Mesenchymal stem cell (in vitro differentiated cells and primary cell): Measurements from ENCODE around the gene MAP7.

ENCODE experiments used
- DNase-seq: peaks from one replicate; pipeline ENCODE4 v3.0.0-alpha.2; 2013
- H2AFZ ChIP-seq: one replicate; pipeline ENCODE4 v1.6.1; 2013; ENCODE audit warnings: low read depth, mild to moderate bottlenecking, control low read depth, inconsistent platforms, low read length, moderate library complexity
- H2AK5ac ChIP-seq: 2 replicates; pipeline ENCODE4 v1.6.1; 2013; ENCODE audit warnings: low read length, moderate library complexity, mild to moderate bottlenecking, inconsistent platforms; ENCODE audit not compliant: severe bottlenecking
- H2BK120ac ChIP-seq: one replicate; pipeline ENCODE4 v1.6.1; 2013; ENCODE audit warnings: low read depth, mild to moderate bottlenecking, inconsistent platforms, low read length, moderate library complexity
- H2BK12ac ChIP-seq, 2 experiments: one replicate each; pipeline ENCODE4 v1.6.1; 2013; ENCODE audit warnings: inconsistent platforms in 2 of 2, low read length in 2 of 2, mild to moderate bottlenecking in 2 of 2, moderate library complexity in 2 of 2, control low read depth in 1 of 2
- H2BK15ac ChIP-seq: one replicate; pipeline ENCODE4 v1.6.1; 2013; ENCODE audit warnings: mild to moderate bottlenecking, low read depth, inconsistent platforms; ENCODE audit not compliant: poor library complexity, severe bottlenecking
- H2BK5ac ChIP-seq: 2 replicates; pipeline ENCODE4 v1.6.1; 2013; ENCODE audit warnings: low read depth, mild to moderate bottlenecking, low read length, control low read depth, inconsistent platforms; ENCODE audit not compliant: poor library complexity, severe bottlenecking
- H3K14ac ChIP-seq, 2 experiments: one replicate each; pipeline ENCODE4 v1.6.1; 2013; ENCODE audit warnings: inconsistent platforms in 2 of 2, low read length in 2 of 2, control low read depth in 1 of 2, mild to moderate bottlenecking in 1 of 2, moderate library complexity in 1 of 2
- H3K18ac ChIP-seq, 2 experiments: one replicate each; pipeline ENCODE4 v1.6.1; 2013; ENCODE audit warnings: inconsistent platforms in 2 of 2, low read length in 2 of 2, control low read depth in 1 of 2, low read depth in 1 of 2, mild to moderate bottlenecking in 1 of 2
- H3K23ac ChIP-seq, 2 experiments: one replicate each; pipeline ENCODE4 v1.6.1; 2013; ENCODE audit warnings: inconsistent platforms in 2 of 2, low read length in 2 of 2, mild to moderate bottlenecking in 2 of 2, moderate library complexity in 2 of 2, control low read depth in 1 of 2
- H3K27ac ChIP-seq: 2 replicates; pipeline ENCODE4 v1.5.1; 2013; ENCODE audit warnings: mild to moderate bottlenecking, moderate library complexity, low read length, control low read depth, inconsistent platforms; ENCODE audit not compliant: poor library complexity, severe bottlenecking
- H3K27me3 ChIP-seq, 2 experiments: 2 replicates each; pipeline versions ENCODE4 v1.6.1 to v1.7.0; 2013; ENCODE audit warnings: low read length in 2 of 2, mild to moderate bottlenecking in 2 of 2, moderate library complexity in 2 of 2, control low read depth in 1 of 2, inconsistent platforms in 1 of 2; ENCODE audit not compliant: control insufficient read depth in 1 of 2, insufficient read depth in 1 of 2
- H3K36me3 ChIP-seq, 2 experiments: 2 replicates each; pipeline versions ENCODE4 v1.6.1 to v1.7.0; 2013; ENCODE audit warnings: low read length in 2 of 2, control low read depth in 1 of 2, inconsistent platforms in 1 of 2, low read depth in 1 of 2, mild to moderate bottlenecking in 1 of 2; ENCODE audit not compliant: insufficient read depth in 2 of 2, control insufficient read depth in 1 of 2
- H3K4ac ChIP-seq, 2 experiments: one replicate each; pipeline ENCODE4 v1.6.1; 2013; ENCODE audit warnings: inconsistent platforms in 2 of 2, low read length in 2 of 2, mild to moderate bottlenecking in 2 of 2, moderate library complexity in 2 of 2, control low read depth in 1 of 2, low read depth in 1 of 2
- H3K4me1 ChIP-seq: 2 replicates; pipeline ENCODE4 v1.6.1; 2013; ENCODE audit warnings: low read depth, low read length, control low read depth; ENCODE audit not compliant: control insufficient read depth, insufficient read depth
- H3K4me2 ChIP-seq: 2 replicates; pipeline ENCODE4 v1.6.1; 2013; ENCODE audit warnings: low read length, mild to moderate bottlenecking, inconsistent platforms; ENCODE audit not compliant: poor library complexity, severe bottlenecking
- H3K4me3 ChIP-seq, 2 experiments: 2 replicates each; pipeline versions ENCODE4 v1.5.1 to v1.7.0; 2013; ENCODE audit warnings: low read length in 2 of 2, mild to moderate bottlenecking in 2 of 2, control low read depth in 1 of 2, low read depth in 1 of 2; ENCODE audit not compliant: insufficient read depth in 1 of 2
- H3K79me1 ChIP-seq: replicated peaks from 2 replicates; pipeline ENCODE4 v1.6.1; 2013; ENCODE audit warnings: mild to moderate bottlenecking, control low read depth, low read length, inconsistent platforms; ENCODE audit not compliant: poor library complexity, severe bottlenecking
- H3K9ac ChIP-seq: 2 replicates; pipeline ENCODE4 v1.7.0; 2013; ENCODE audit warnings: mild to moderate bottlenecking, low read length, moderate library complexity
- H3K9me3 ChIP-seq: 2 replicates; pipeline ENCODE4 v1.7.0; 2013; ENCODE audit warnings: mild to moderate bottlenecking, low read length; ENCODE audit not compliant: control insufficient read depth
- H4K8ac ChIP-seq: one replicate; pipeline ENCODE4 v1.6.1; 2013; ENCODE audit warnings: inconsistent platforms, mild to moderate bottlenecking, low read length, moderate library complexity
- H4K91ac ChIP-seq: one replicate; pipeline ENCODE4 v1.6.1; 2013; ENCODE audit warnings: mild to moderate bottlenecking, low read length, inconsistent platforms
- WGBS: methylation state at CpG from one replicate; pipeline ENCODE4 v1.1.7; 2013; ENCODE audit warnings: mixed read lengths; 5-methylcytosine and 5-hydroxymethylcytosine counted together

Gene MAP7

DNA sequence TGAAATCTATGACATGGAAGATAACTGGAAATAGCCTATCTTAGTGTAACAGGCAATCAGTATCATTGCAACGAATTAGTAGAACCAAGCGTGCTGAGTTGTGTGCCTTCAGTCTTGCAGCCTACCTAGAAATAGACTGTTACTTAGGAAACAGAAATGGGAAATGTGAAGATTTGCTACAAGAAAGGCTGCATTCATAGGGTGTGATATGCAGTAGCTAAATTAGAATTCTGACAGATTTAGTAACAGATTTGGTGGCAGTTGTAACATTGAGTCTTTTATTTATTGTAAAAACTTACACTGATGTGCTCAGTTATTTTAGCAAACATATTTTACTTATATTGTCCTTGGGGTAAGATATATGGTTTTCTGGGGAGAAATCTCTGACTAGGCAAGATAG is 56.2 kb downstream of the MAP7 start:
- no peak overlapping the region for H3K4me3 ChIP-seq
- 98% methylated on average over 2 of the region's 2 CpGs for WGBS
- no peak for DNase-seq

GRCh38 chr6:136492409-136492808 is 57.8 kb downstream of the MAP7 start:
- no peaks in the 10 kb centered on the region for H3K27me3 ChIP-seq
- no peak overlapping the region for H2BK120ac ChIP-seq
- no peak overlapping the region for H3K4me2 ChIP-seq
- no peak overlapping the region for H3K4me3 ChIP-seq
- H3K4me1 ChIP-seq = no peaks in the 10 kb centered on the region
- H2BK12ac ChIP-seq = no peak overlapping the region
- no peak overlapping the region for H4K91ac ChIP-seq
- no peak overlapping the region for H3K23ac ChIP-seq
- H3K27ac ChIP-seq = no peak overlapping the region
- no peak overlapping the region for H2BK15ac ChIP-seq
- no peaks in the 10 kb centered on the region for H3K9me3 ChIP-seq
- H2BK5ac ChIP-seq = no peak overlapping the region
- H3K9ac ChIP-seq = no peak overlapping the region
- no peaks in the 10 kb centered on the region for H3K79me1 ChIP-seq
- no peak overlapping the region for H4K8ac ChIP-seq
- H3K18ac ChIP-seq = no peak overlapping the region
- H2AFZ ChIP-seq = no peak overlapping the region
- H2AK5ac ChIP-seq = no peak overlapping the region
- H3K4ac ChIP-seq = no peak overlapping the region
- no peaks in the 10 kb centered on the region for H3K36me3 ChIP-seq
- DNase-seq = no peak
- H3K14ac ChIP-seq = no peak overlapping the region
- WGBS = no CpG with 5 or more reads among the region's 1 CpG

More for the DNA sequence above, 56.2 kb downstream of the MAP7 start:
- no peak overlapping the region for H2AFZ ChIP-seq
- H2BK12ac ChIP-seq = no peak overlapping the region
- H3K4me2 ChIP-seq = no peak overlapping the region
- no peaks in the 10 kb centered on the region for H3K4me1 ChIP-seq
- no peak overlapping the region for H3K14ac ChIP-seq
- H2BK120ac ChIP-seq = no peak overlapping the region
- H3K27ac ChIP-seq = no peak overlapping the region
- no peak overlapping the region for H3K9ac ChIP-seq
- no peak overlapping the region for H2BK5ac ChIP-seq
- no peak overlapping the region for H3K18ac ChIP-seq
- H3K9me3 ChIP-seq = no peaks in the 10 kb centered on the region
- no peak overlapping the region for H3K4ac ChIP-seq
- no peaks in the 10 kb centered on the region for H3K36me3 ChIP-seq
- no peak overlapping the region for H2BK15ac ChIP-seq
- no peak overlapping the region for H3K23ac ChIP-seq
- H2AK5ac ChIP-seq = no peak overlapping the region
- no peak overlapping the region for H4K8ac ChIP-seq
- no peak overlapping the region for H4K91ac ChIP-seq
- no peaks in the 10 kb centered on the region for H3K27me3 ChIP-seq
- no peaks in the 10 kb centered on the region for H3K79me1 ChIP-seq

DNA sequence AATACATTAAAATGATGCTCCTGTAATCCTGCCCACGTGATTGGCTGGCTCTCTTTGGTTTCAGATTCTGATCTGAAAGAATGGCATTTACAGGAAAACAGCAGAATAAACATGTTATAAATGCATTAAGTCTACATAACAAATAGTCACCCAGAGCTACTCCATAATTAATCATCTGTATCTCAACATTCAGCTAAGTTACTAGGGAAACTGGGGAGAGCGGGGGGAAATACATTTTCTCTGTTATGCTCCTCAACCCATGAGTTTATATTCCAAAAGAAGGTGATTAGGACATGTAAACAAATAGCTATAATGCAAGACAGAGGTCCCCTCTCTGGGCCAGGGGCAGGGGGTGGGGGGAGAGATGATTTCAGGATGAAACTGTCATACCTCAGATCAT is 58.5 kb downstream of the MAP7 start:
- no peaks in the 10 kb centered on the region for H3K9me3 ChIP-seq
- no peak overlapping the region for H3K4me2 ChIP-seq
- no peak overlapping the region for H2BK15ac ChIP-seq
- H4K8ac ChIP-seq = no peak overlapping the region
- H2AFZ ChIP-seq = no peak overlapping the region
- no peaks in the 10 kb centered on the region for H3K4me1 ChIP-seq
- H3K4me3 ChIP-seq = no peak overlapping the region
- no peak overlapping the region for H3K14ac ChIP-seq
- no peaks in the 10 kb centered on the region for H3K27me3 ChIP-seq
- no peak overlapping the region for H2BK5ac ChIP-seq
- no peak overlapping the region for H3K23ac ChIP-seq
- no peak overlapping the region for H2BK12ac ChIP-seq
- H3K4ac ChIP-seq = no peak overlapping the region
- no peak overlapping the region for H2BK120ac ChIP-seq
- no peak overlapping the region for H3K18ac ChIP-seq
- H3K36me3 ChIP-seq = no peaks in the 10 kb centered on the region
- no peak overlapping the region for H3K9ac ChIP-seq
- no peak overlapping the region for H4K91ac ChIP-seq
- no peaks in the 10 kb centered on the region for H3K79me1 ChIP-seq
- no CpG with 5 or more reads among the region's 2 CpGs for WGBS
- H3K27ac ChIP-seq = no peak overlapping the region
- H2AK5ac ChIP-seq = no peak overlapping the region
- no peak for DNase-seq

DNA sequence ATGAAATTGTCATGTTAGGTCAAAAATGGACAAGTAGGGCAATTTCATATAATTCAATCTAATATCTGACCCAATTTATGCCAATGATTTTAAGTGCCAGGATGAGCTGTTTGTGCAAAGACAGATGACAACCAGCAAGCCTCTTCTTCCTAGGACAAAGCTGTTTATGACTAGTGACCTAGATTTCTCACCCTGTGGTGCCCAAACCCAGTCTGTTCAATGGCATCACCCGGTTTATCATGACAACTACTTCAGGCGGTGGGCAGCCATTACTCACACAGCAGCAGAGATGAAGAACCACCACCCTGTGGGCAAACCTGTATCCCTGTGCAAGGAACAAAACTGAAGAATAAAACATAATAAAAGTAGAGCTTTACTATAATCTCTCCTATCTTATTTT is 59.0 kb downstream of the MAP7 start:
- no peak overlapping the region for H2BK12ac ChIP-seq
- no peaks in the 10 kb centered on the region for H3K9me3 ChIP-seq
- H4K8ac ChIP-seq = no peak overlapping the region
- no peak overlapping the region for H3K4ac ChIP-seq
- no peak overlapping the region for H3K18ac ChIP-seq
- WGBS = 93% methylated on average over 2 of the region's 2 CpGs
- H2BK15ac ChIP-seq = no peak overlapping the region
- H2AK5ac ChIP-seq = no peak overlapping the region
- no peak overlapping the region for H3K4me2 ChIP-seq
- no peaks in the 10 kb centered on the region for H3K36me3 ChIP-seq
- no peaks in the 10 kb centered on the region for H3K27me3 ChIP-seq
- DNase-seq = no peak
- no peak overlapping the region for H3K23ac ChIP-seq
- no peak overlapping the region for H3K9ac ChIP-seq
- H2BK5ac ChIP-seq = no peak overlapping the region
- H2BK120ac ChIP-seq = no peak overlapping the region
- no peaks in the 10 kb centered on the region for H3K79me1 ChIP-seq
- H4K91ac ChIP-seq = no peak overlapping the region
- H2AFZ ChIP-seq = no peak overlapping the region
- no peak overlapping the region for H3K4me3 ChIP-seq
- H3K27ac ChIP-seq = no peak overlapping the region
- H3K4me1 ChIP-seq = no peaks in the 10 kb centered on the region
- no peak overlapping the region for H3K14ac ChIP-seq
